OCI-LY3 (cell line): ENCODE data around the gene PIGS.
A peak's percentile ranks its signal among the peaks of the same experiment; 100 is the strongest.

Experiments
- H2AFZ ChIP-seq: fragments of 200-600, 300-600 bp; shearing (Covaris generic); 2 replicates; pipeline ENCODE4 v1.6.0; 2014; ENCODE audit warnings: antibody characterized with exemption, low read depth, low read length
- H3K27ac ChIP-seq: fragments of 200-600, 300-600 bp; sonication (generic); 2 replicates; pipeline ENCODE4 v1.5.1; 2014; ENCODE audit warnings: mild to moderate bottlenecking, low read length, moderate library complexity, mixed read lengths
- H3K27me3 ChIP-seq: fragments of 200-600, 300-600 bp; sonication (generic); 2 replicates; pipeline ENCODE4 v1.6.1; 2014; ENCODE audit warnings: low read depth, low read length, mixed read lengths
- H3K36me3 ChIP-seq: fragments of 200-600, 300-600 bp; sonication (generic); replicated peaks from 2 replicates; pipeline ENCODE3; 2014; ENCODE audit warnings: low read depth, low read length, mixed read lengths
- H3K4me1 ChIP-seq: fragments of 300-600, 200-600 bp; sonication (generic); 2 replicates; pipeline ENCODE4 v1.6.1; 2014; ENCODE audit warnings: low read length, mixed read lengths
- H3K4me2 ChIP-seq: fragments of 200-600, 300-600 bp; sonication (generic); 2 replicates; pipeline ENCODE4 v1.6.1; 2014; ENCODE audit warnings: low read length, mixed read lengths
- H3K4me3 ChIP-seq: fragments of 300-600, 200-600 bp; sonication (generic); 2 replicates; pipeline ENCODE4 v1.5.1; 2014; ENCODE audit warnings: antibody characterized with exemption, mild to moderate bottlenecking, low read length, moderate library complexity
- H3K79me2 ChIP-seq: fragments of 300-600, 200-600 bp; shearing (Covaris generic); 2 replicates; pipeline ENCODE4 v1.6.1; 2014; ENCODE audit warnings: mild to moderate bottlenecking, low read length, mixed read lengths
- H3K9ac ChIP-seq: fragments of 300-600, 200-600 bp; shearing (Covaris generic); 2 replicates; pipeline ENCODE4 v1.6.0; 2014; ENCODE audit warnings: mild to moderate bottlenecking, low read length, moderate library complexity
- H3K9me3 ChIP-seq: fragments of 200-600, 300-600 bp; shearing (Covaris generic); 2 replicates; pipeline ENCODE4 v1.6.1; 2014; ENCODE audit warnings: low read length, mixed read lengths; ENCODE audit not compliant: insufficient read depth
- H4K20me1 ChIP-seq: fragments of 200-600, 300-600 bp; sonication (generic); 2 replicates; pipeline ENCODE4 v1.6.1; 2016; ENCODE audit warnings: low read length, mixed read lengths; ENCODE audit not compliant: insufficient read depth
- EZH2phosphoT487 ChIP-seq: fragments of 200-600 bp; shearing (Covaris generic); IDR thresholded peaks from 2 replicates; pipeline ENCODE4 v1.6.1; 2018; ENCODE audit warnings: antibody characterized with exemption, mixed run types, low read depth
- TF ChIP-seq, protein P1 (sequence below): fragments of 200-600, 300-600 bp; sonication (generic); IDR thresholded peaks from 2 replicates; pipeline ENCODE4 v1.5.1; 2014; ENCODE audit warnings: antibody characterized with exemption, low read length, low read depth

The PIGS gene

DNA sequence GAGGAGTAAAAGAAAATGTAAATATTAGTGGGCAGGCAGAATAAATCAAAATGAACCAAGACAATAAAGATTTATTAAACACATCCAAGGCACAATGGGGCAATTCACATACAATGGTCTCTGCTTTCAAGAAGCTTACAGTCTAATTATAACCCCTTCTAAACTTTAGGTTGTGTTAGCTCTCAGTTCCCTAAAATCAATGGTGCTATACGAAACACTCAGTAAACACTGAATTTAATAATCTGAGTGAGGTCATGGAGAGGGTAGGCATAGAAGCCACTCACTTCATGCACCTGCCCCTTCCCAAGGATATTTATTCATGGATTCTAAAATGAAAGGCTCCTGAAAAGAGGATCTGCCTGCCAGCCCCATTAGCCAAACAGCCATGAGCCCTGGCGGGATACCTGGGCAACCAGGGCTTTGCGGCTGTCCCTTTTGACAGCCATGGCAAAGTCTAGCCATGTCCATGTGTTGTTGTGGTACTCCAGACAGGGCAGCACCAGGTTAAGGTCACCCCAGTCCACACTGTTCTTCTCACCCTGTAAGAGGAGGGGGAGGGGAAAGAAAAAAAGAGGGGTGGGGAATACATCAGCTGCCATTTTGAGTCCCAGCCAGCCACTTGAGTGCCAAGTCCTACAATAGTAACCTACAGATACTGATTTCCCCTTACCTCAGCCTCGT lies 44.1 kb upstream of the PIGS start:
- Histone ChIP-seq H3K4me1 (peaks cover 15% of the 10 kb centered on the region), H3K9ac (no peak overlapping the region), H3K4me2 (no peak overlapping the region), H4K20me1 (0 out of 2 replicates have a peak, but pooled peaks cover 11% of the 10 kb centered on the region), H3K36me3 (peaks cover 83% of the 10 kb centered on the region), H3K27ac (peak overlapping the region; percentile 7; the same call in 1 of the 2 replicates), H3K79me2 (no peaks in the 10 kb centered on the region), H3K4me3 (no peak overlapping the region), H3K9me3 (no peaks in the 10 kb centered on the region), H2AFZ (no peak overlapping the region), H3K27me3 (no peaks in the 10 kb centered on the region)
- TF ChIP-seq, protein P1, sequence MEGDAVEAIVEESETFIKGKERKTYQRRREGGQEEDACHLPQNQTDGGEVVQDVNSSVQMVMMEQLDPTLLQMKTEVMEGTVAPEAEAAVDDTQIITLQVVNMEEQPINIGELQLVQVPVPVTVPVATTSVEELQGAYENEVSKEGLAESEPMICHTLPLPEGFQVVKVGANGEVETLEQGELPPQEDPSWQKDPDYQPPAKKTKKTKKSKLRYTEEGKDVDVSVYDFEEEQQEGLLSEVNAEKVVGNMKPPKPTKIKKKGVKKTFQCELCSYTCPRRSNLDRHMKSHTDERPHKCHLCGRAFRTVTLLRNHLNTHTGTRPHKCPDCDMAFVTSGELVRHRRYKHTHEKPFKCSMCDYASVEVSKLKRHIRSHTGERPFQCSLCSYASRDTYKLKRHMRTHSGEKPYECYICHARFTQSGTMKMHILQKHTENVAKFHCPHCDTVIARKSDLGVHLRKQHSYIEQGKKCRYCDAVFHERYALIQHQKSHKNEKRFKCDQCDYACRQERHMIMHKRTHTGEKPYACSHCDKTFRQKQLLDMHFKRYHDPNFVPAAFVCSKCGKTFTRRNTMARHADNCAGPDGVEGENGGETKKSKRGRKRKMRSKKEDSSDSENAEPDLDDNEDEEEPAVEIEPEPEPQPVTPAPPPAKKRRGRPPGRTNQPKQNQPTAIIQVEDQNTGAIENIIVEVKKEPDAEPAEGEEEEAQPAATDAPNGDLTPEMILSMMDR = no peak
- TF ChIP-seq EZH2phosphoT487 = no peak

DNA sequence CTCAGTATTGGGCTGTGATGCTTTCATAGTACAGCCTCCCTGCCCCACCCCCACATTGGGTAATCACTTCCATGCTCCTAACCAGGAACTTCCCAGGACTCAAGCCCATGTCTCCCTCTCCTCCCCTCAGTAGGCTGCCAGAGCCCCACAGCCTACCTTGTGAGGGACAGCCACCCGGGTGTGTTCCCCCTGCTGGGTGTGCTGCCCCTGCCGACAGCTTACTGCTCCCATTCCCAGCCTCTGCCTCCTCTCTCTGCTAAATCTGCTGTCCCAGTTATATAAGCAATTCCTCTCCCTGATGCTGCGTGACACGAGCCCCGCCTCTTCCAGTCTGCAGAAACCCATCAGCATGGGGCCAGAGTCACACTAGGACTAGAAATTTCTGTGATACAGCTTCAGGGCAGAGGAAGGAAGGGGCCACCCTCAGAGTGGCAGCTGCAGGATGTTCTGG lies 42.6 kb upstream of the PIGS start, which contains the start of gene RSKR:
Gene RSKR (minus strand): TSS at position 255 of the 451 bp plus-strand sequence. CDS start 24 bp downstream, at position 231.
- no peaks in the 10 kb centered on the region for H3K79me2 ChIP-seq
- no peak within 1 kb of the TSS for H3K4me2 ChIP-seq
- H3K27me3 ChIP-seq = no peaks in the 10 kb centered on the region
- H3K4me1 ChIP-seq = peaks cover 15% of the 10 kb centered on the region
- no peak within 1 kb of the TSS; the same call in 1 of the 2 replicates for H3K27ac ChIP-seq
- H3K9ac ChIP-seq = no peak within 1 kb of the TSS
- H4K20me1 ChIP-seq = 0 out of 2 replicates have a peak, but pooled peaks cover 11% of the 10 kb centered on the region
- no peak within 1 kb of the TSS for H3K4me3 ChIP-seq
- peaks cover 81% of the 10 kb centered on the region for H3K36me3 ChIP-seq
- no peaks in the 10 kb centered on the region for H3K9me3 ChIP-seq
- TF ChIP-seq EZH2phosphoT487 = no peak
- TF ChIP-seq, protein P1 = no peak
- H2AFZ ChIP-seq = no peak within 1 kb of the TSS

- H3K4me3 ChIP-seq = no peak overlapping the region
- H3K9me3 ChIP-seq = no peaks in the 10 kb centered on the region
- H4K20me1 ChIP-seq = 0 out of 2 replicates have a peak, but pooled peaks cover 11% of the 10 kb centered on the region
- H3K9ac ChIP-seq = no peak overlapping the region
- peaks cover 74% of the 10 kb centered on the region for H3K36me3 ChIP-seq
- no peak overlapping the region for H3K27ac ChIP-seq
- no peak overlapping the region for H3K4me2 ChIP-seq
- H2AFZ ChIP-seq = no peak overlapping the region
- peaks cover 15% of the 10 kb centered on the region for H3K4me1 ChIP-seq
- H3K79me2 ChIP-seq = no peaks in the 10 kb centered on the region
- H3K27me3 ChIP-seq = no peaks in the 10 kb centered on the region
- TF ChIP-seq, protein P1 = peak; percentile 75
- no peak for TF ChIP-seq EZH2phosphoT487
These were observed 41.9 kb upstream of the PIGS start for GRCh38 chr17:28612936-28613872.

GRCh38 chr17:28612531-28612930 lies 41.2 kb upstream of the PIGS start:
- Histone ChIP-seq H3K9me3 (no peaks in the 10 kb centered on the region), H3K4me2 (no peak overlapping the region), H3K27ac (no peak overlapping the region), H3K4me1 (peaks cover 15% of the 10 kb centered on the region), H3K9ac (no peak overlapping the region), H3K79me2 (no peaks in the 10 kb centered on the region), H3K36me3 (peaks cover 74% of the 10 kb centered on the region), H2AFZ (no peak overlapping the region), H4K20me1 (0 out of 2 replicates have a peak, but pooled peaks cover 11% of the 10 kb centered on the region), H3K27me3 (no peaks in the 10 kb centered on the region), H3K4me3 (no peak overlapping the region)
- TF ChIP-seq, protein P1 = no peak
